ENCODE measurements around the gene SPDYE16.
"Not testable (repeated sequence)": the region's sequence is repeated elsewhere in the genome, so short reads cannot be mapped to it uniquely, and the experiment has no call there.

DNA sequence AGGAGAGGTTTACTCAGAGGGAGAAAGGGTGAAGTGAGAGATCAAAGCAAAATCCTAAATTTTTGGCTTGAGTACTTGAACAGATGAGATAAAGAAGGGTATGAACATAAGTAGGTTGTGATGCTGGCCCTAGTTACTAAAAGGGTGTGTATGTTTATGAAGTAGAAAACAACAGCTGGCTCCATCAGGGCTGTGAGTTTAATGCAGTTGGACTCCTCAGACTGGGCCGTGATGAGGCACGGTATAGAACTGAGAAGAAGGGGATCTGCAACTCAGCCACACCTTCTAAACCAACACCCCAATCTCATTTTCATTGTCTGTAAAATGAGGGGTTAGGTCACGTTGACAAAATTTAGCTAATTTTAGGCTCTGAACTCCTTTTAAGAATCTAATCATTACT, 29.2 kb upstream of the SPDYE16 start:
- TF ChIP-seq, protein P1, sequence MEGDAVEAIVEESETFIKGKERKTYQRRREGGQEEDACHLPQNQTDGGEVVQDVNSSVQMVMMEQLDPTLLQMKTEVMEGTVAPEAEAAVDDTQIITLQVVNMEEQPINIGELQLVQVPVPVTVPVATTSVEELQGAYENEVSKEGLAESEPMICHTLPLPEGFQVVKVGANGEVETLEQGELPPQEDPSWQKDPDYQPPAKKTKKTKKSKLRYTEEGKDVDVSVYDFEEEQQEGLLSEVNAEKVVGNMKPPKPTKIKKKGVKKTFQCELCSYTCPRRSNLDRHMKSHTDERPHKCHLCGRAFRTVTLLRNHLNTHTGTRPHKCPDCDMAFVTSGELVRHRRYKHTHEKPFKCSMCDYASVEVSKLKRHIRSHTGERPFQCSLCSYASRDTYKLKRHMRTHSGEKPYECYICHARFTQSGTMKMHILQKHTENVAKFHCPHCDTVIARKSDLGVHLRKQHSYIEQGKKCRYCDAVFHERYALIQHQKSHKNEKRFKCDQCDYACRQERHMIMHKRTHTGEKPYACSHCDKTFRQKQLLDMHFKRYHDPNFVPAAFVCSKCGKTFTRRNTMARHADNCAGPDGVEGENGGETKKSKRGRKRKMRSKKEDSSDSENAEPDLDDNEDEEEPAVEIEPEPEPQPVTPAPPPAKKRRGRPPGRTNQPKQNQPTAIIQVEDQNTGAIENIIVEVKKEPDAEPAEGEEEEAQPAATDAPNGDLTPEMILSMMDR (IDR thresholded peaks at IDR 0.05; ENCODE audit: borderline replicate concordance, extremely low read depth, low read length, poor library complexity, severe bottlenecking) = not testable (repeated sequence)
- not testable (repeated sequence) for TF ChIP-seq EZH2 (IDR thresholded peaks at IDR 0.05; ENCODE audit: borderline replicate concordance, low read depth, low read length, severe bottlenecking)

Measured in DND-41 (cell line).